ENCODE results near the gene MYLK. TPM values are rescaled to one million over a fixed set of nuclear protein-coding genes. Genes with fewer than 3 reads are reported as not detected.

Gene MYLK
- total and polyA plus RNA-seq, 9 donors, result 50.2 to 645 (median 205) TPM

GRCh38 chr3:123809597-123809996 lies 74.5 kb downstream of the MYLK start:
- WGBS, 3 donors, result 81 to 85% (median 85%) methylated on average over 4 of the region's 4 CpGs

GRCh38 chr3:123808812-123809211 lies 75.3 kb downstream of the MYLK start:
- no peak for DNase-seq
- H3K27ac ChIP-seq, result no peak overlapping the region
- H3K36me3 ChIP-seq, result no peaks in the 10 kb centered on the region
- H3K4me1 ChIP-seq (ENCODE audit: insufficient read depth), result peaks cover 4% of the 10 kb centered on the region
- H3K27me3 ChIP-seq, result no peaks in the 10 kb centered on the region
- no peaks in the 10 kb centered on the region for H3K9me3 ChIP-seq
- 85 to 91% (median 86%) methylated on average over 2 of the region's 2 CpGs for WGBS, 3 donors
- TF ChIP-seq POLR2A (IDR thresholded peaks at IDR 0.05) (no peak), EP300 (IDR thresholded peaks at IDR 0.05) (no peak)
- TF ChIP-seq, protein P1, sequence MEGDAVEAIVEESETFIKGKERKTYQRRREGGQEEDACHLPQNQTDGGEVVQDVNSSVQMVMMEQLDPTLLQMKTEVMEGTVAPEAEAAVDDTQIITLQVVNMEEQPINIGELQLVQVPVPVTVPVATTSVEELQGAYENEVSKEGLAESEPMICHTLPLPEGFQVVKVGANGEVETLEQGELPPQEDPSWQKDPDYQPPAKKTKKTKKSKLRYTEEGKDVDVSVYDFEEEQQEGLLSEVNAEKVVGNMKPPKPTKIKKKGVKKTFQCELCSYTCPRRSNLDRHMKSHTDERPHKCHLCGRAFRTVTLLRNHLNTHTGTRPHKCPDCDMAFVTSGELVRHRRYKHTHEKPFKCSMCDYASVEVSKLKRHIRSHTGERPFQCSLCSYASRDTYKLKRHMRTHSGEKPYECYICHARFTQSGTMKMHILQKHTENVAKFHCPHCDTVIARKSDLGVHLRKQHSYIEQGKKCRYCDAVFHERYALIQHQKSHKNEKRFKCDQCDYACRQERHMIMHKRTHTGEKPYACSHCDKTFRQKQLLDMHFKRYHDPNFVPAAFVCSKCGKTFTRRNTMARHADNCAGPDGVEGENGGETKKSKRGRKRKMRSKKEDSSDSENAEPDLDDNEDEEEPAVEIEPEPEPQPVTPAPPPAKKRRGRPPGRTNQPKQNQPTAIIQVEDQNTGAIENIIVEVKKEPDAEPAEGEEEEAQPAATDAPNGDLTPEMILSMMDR (IDR thresholded peaks at IDR 0.05), result no peak
- intact Hi-C loops (cut with DNase I), result no loop called here
- no peak overlapping the region for H3K4me3 ChIP-seq

More at GRCh38 chr3:123809597-123809996, 74.5 kb downstream of the MYLK start:
- H3K9me3 ChIP-seq, result no peaks in the 10 kb centered on the region
- H3K27me3 ChIP-seq, result no peaks in the 10 kb centered on the region
- no peak overlapping the region for H3K27ac ChIP-seq
- H3K36me3 ChIP-seq, result no peaks in the 10 kb centered on the region
- TF ChIP-seq, protein P1 (IDR thresholded peaks at IDR 0.05), result no peak
- TF ChIP-seq POLR2A (IDR thresholded peaks at IDR 0.05) (no peak), EP300 (IDR thresholded peaks at IDR 0.05) (no peak)
- no peak overlapping the region for H3K4me3 ChIP-seq
- intact Hi-C loops (cut with DNase I), result no loop called here
- DNase-seq, result no peak
- peaks cover 4% of the 10 kb centered on the region for H3K4me1 ChIP-seq (ENCODE audit: insufficient read depth)

- DNase-seq, result peak in 4 of 5 donors; percentile 56 to 59 (median 59)
- no peak overlapping the region for H3K27ac ChIP-seq
- no peak for TF ChIP-seq POLR2A (IDR thresholded peaks at IDR 0.05)
- TF ChIP-seq, protein P1 (IDR thresholded peaks at IDR 0.05), result no peak
- 11 to 18% (median 12%) methylated on average over 2 of the region's 2 CpGs for WGBS, 3 donors
- H3K4me3 ChIP-seq, result no peak overlapping the region
- peaks cover 4% of the 10 kb centered on the region for H3K4me1 ChIP-seq (ENCODE audit: insufficient read depth)
- intact Hi-C loops (cut with DNase I), result no loop called here
- H3K9me3 ChIP-seq, result no peaks in the 10 kb centered on the region
- no peaks in the 10 kb centered on the region for H3K36me3 ChIP-seq
- no peaks in the 10 kb centered on the region for H3K27me3 ChIP-seq
Observed at GRCh38 chr3:123807820-123808219, 76.3 kb downstream of the MYLK start.

DNA sequence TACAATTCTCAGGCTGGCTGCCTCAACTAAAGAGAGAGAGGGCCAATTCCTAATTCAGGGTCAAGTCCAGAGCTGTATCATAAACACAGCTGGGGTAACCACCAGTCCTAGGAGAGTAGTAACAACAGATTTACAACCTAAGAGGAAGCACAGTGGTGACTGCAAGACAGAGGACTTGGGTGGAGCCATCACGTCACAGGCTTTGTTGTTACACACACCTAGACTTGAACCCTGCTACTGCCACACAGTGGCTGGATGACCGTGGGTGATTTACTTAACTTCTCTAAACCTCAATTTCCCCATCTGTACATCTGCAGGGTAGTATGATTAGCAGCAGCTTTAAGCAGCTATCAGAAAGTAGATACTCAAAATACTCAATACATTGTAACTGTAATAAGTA lies 78.6 kb downstream of the MYLK start:
- 82 to 92% (median 87%) methylated on average over 2 of the region's 2 CpGs for WGBS, 3 donors
- H3K4me1 ChIP-seq (ENCODE audit: insufficient read depth), result peaks cover 4% of the 10 kb centered on the region
- DNase-seq, result no peak
- H3K9me3 ChIP-seq, result no peaks in the 10 kb centered on the region
- H3K36me3 ChIP-seq, result no peaks in the 10 kb centered on the region
- no peak overlapping the region for H3K27ac ChIP-seq
- intact Hi-C loops (cut with DNase I), result no loop called here
- TF ChIP-seq, protein P1 (IDR thresholded peaks at IDR 0.05), result no peak
- TF ChIP-seq POLR2A (IDR thresholded peaks at IDR 0.05) (no peak), EP300 (IDR thresholded peaks at IDR 0.05) (no peak)
- H3K4me3 ChIP-seq, result no peak overlapping the region
- H3K27me3 ChIP-seq, result no peaks in the 10 kb centered on the region
